T-helper 17 cell (primary cell): ENCODE results near the gene GPC6. TPM values are rescaled to one million over a fixed set of nuclear protein-coding genes. Genes with fewer than 3 reads are reported as not detected.

Experiments
- ATAC-seq: fragments of 150-1000 bp; cut with Tn5 transposase; 2 replicates; pipeline ENCODE4 v1.10.0; 2021; ENCODE audit warnings: mild to moderate bottlenecking, moderate library complexity
- DNase-seq, 3 donors: peaks; one replicate each; pipeline versions ENCODE4 v3.0.0 to v3.0.0-alpha.2; 2020 to 2021
- H3K9me3 ChIP-seq: one replicate; pipeline ENCODE4 v1.7.0; 2013; ENCODE audit warnings: low read length, mild to moderate bottlenecking; ENCODE audit not compliant: control insufficient read depth, poor library complexity, severe bottlenecking
- H3K27ac Mint-ChIP-seq: one replicate; pipeline ENCODE4 v1.8.0; 2022; ENCODE audit warnings: mild to moderate bottlenecking, moderate library complexity, mixed read lengths
- H3K27me3 Mint-ChIP-seq: one replicate; pipeline ENCODE4 v1.8.0; 2022; ENCODE audit warnings: mixed read lengths
- H3K36me3 Mint-ChIP-seq: one replicate; pipeline ENCODE4 v1.8.0; 2022; ENCODE audit warnings: low read depth, mixed read lengths
- H3K4me1 Mint-ChIP-seq: one replicate; pipeline ENCODE4 v1.8.0; 2022; ENCODE audit warnings: mild to moderate bottlenecking, mixed read lengths
- H3K4me3 Mint-ChIP-seq: one replicate; pipeline ENCODE4 v1.8.0; 2022; ENCODE audit warnings: mild to moderate bottlenecking, moderate library complexity, mixed read lengths
- total RNA-seq, 4 donors: library from RNA in 2 of 4; stranded (reverse) in 2 of 4; gene quantifications; one replicate each; pipeline ENCODE4 v1.2.3 and lab custom pipeline; 2022 to 2026

The GPC6 gene
- total RNA-seq, 2 donors from 2014 or later = not detected

GRCh38 chr13:94313926-94314325 is 1087.3 kb downstream of the GPC6 start:
- Mint-ChIP-seq H3K36me3 (no peaks in the 10 kb centered on the region), H3K4me1 (peaks cover 10% of the 10 kb centered on the region), H3K4me3 (no peak overlapping the region), H3K27ac (no peak overlapping the region), H3K27me3 (no peaks in the 10 kb centered on the region)
- DNase-seq (no peak), ATAC-seq (no peak)
- H3K9me3 ChIP-seq = no peaks in the 10 kb centered on the region

GRCh38 chr13:94315188-94315587 is 1088.6 kb downstream of the GPC6 start:
- Mint-ChIP-seq H3K36me3 (no peaks in the 10 kb centered on the region), H3K4me1 (peaks cover 12% of the 10 kb centered on the region), H3K27ac (no peak overlapping the region), H3K4me3 (no peak overlapping the region), H3K27me3 (no peaks in the 10 kb centered on the region)
- H3K9me3 ChIP-seq = no peaks in the 10 kb centered on the region
- no peak for ATAC-seq
- DNase-seq = no peak

GRCh38 chr13:94317063-94317491 is 1090.5 kb downstream of the GPC6 start:
- Mint-ChIP-seq H3K4me3 (no peak overlapping the region), H3K27ac (no peak overlapping the region)
- ATAC-seq = no peak

GRCh38 chr13:94318418-94318817 is 1091.8 kb downstream of the GPC6 start:
- Mint-ChIP-seq H3K4me1 (peaks cover 10% of the 10 kb centered on the region), H3K27ac (no peak overlapping the region), H3K4me3 (no peak overlapping the region), H3K36me3 (no peaks in the 10 kb centered on the region), H3K27me3 (no peaks in the 10 kb centered on the region)
- peaks cover 3% of the 10 kb centered on the region for H3K9me3 ChIP-seq
- DNase-seq (no peak), ATAC-seq (no peak)

More at GRCh38 chr13:94317063-94317491, 1090.5 kb downstream of the GPC6 start:
- DNase-seq = no peak
- Mint-ChIP-seq H3K36me3 (no peaks in the 10 kb centered on the region), H3K27me3 (no peaks in the 10 kb centered on the region), H3K4me1 (peaks cover 12% of the 10 kb centered on the region)
- H3K9me3 ChIP-seq = peaks cover 3% of the 10 kb centered on the region

GRCh38 chr13:94319501-94319900 is 1092.9 kb downstream of the GPC6 start:
- H3K27me3 Mint-ChIP-seq = no peaks in the 10 kb centered on the region
- H3K27ac Mint-ChIP-seq = no peak overlapping the region
- ATAC-seq (no peak), DNase-seq (no peak)
- H3K9me3 ChIP-seq = peaks cover 3% of the 10 kb centered on the region
- H3K4me3 Mint-ChIP-seq = no peak overlapping the region
- no peaks in the 10 kb centered on the region for H3K36me3 Mint-ChIP-seq
- H3K4me1 Mint-ChIP-seq = peaks cover 15% of the 10 kb centered on the region

GRCh38 chr13:94322925-94323763 is 1096.5 kb downstream of the GPC6 start:
- Mint-ChIP-seq H3K36me3 (peaks cover 2% of the 10 kb centered on the region), H3K27me3 (no peaks in the 10 kb centered on the region), H3K27ac (peak overlapping the region; percentile 91), H3K4me3 (peak overlapping the region; percentile 10), H3K4me1 (peaks cover 13% of the 10 kb centered on the region)
- DNase-seq (no peak), ATAC-seq (peak; percentile 5)
- H3K9me3 ChIP-seq = peaks cover 3% of the 10 kb centered on the region

GRCh38 chr13:94323764-94324758 is 1097.5 kb downstream of the GPC6 start:
- Mint-ChIP-seq H3K4me1 (peaks cover 16% of the 10 kb centered on the region), H3K27ac (peak overlapping the region; percentile 91), H3K36me3 (peaks cover 2% of the 10 kb centered on the region), H3K27me3 (no peaks in the 10 kb centered on the region), H3K4me3 (peak overlapping the region; percentile 71)
- peaks cover 3% of the 10 kb centered on the region for H3K9me3 ChIP-seq
- peak in 1 of 3 donors; percentile 5 for DNase-seq
- ATAC-seq = peak; percentile 97

GRCh38 chr13:94324767-94325540 is 1098.3 kb downstream of the GPC6 start:
- peaks cover 20% of the 10 kb centered on the region for H3K4me1 Mint-ChIP-seq
- H3K27ac Mint-ChIP-seq = peak overlapping the region; percentile 91
- peaks cover 5% of the 10 kb centered on the region for H3K27me3 Mint-ChIP-seq
- H3K9me3 ChIP-seq = peaks cover 3% of the 10 kb centered on the region
- no peak for DNase-seq
- no peak overlapping the region for H3K4me3 Mint-ChIP-seq
- ATAC-seq = no peak
- H3K36me3 Mint-ChIP-seq = peaks cover 2% of the 10 kb centered on the region

- H3K4me1 Mint-ChIP-seq = peaks cover 25% of the 10 kb centered on the region
- H3K9me3 ChIP-seq = peaks cover 3% of the 10 kb centered on the region
- peaks cover 12% of the 10 kb centered on the region for H3K27me3 Mint-ChIP-seq
- H3K4me3 Mint-ChIP-seq = no peak overlapping the region
- no peak for ATAC-seq
- DNase-seq = no peak
- H3K36me3 Mint-ChIP-seq = peaks cover 2% of the 10 kb centered on the region
- no peak overlapping the region for H3K27ac Mint-ChIP-seq
Observed at GRCh38 chr13:94325650-94326049, 1099.0 kb downstream of the GPC6 start.

- ATAC-seq (peak; percentile 29), DNase-seq (no peak)
- Mint-ChIP-seq H3K27me3 (peaks cover 20% of the 10 kb centered on the region), H3K36me3 (peaks cover 2% of the 10 kb centered on the region), H3K4me3 (peak overlapping the region; percentile 34), H3K27ac (peak overlapping the region; percentile 0), H3K4me1 (peaks cover 34% of the 10 kb centered on the region)
- H3K9me3 ChIP-seq = no peaks in the 10 kb centered on the region
Observed at GRCh38 chr13:94327318-94327717, 1100.7 kb downstream of the GPC6 start.

- H3K27me3 Mint-ChIP-seq = peaks cover 30% of the 10 kb centered on the region
- no peak for DNase-seq
- H3K4me1 Mint-ChIP-seq = peaks cover 36% of the 10 kb centered on the region
- H3K9me3 ChIP-seq = no peaks in the 10 kb centered on the region
- ATAC-seq = no peak
- H3K36me3 Mint-ChIP-seq = peaks cover 2% of the 10 kb centered on the region
- H3K4me3 Mint-ChIP-seq = peak overlapping the region; percentile 12
- peak overlapping the region; percentile 0 for H3K27ac Mint-ChIP-seq
Observed at GRCh38 chr13:94328381-94329041, 1101.9 kb downstream of the GPC6 start.

GRCh38 chr13:94329277-94329676 is 1102.7 kb downstream of the GPC6 start:
- H3K27me3 Mint-ChIP-seq = peaks cover 37% of the 10 kb centered on the region
- peaks cover 32% of the 10 kb centered on the region for H3K4me1 Mint-ChIP-seq
- no peak overlapping the region for H3K4me3 Mint-ChIP-seq
- no peaks in the 10 kb centered on the region for H3K9me3 ChIP-seq
- H3K36me3 Mint-ChIP-seq = peaks cover 2% of the 10 kb centered on the region
- H3K27ac Mint-ChIP-seq = peak overlapping the region; percentile 73
- DNase-seq (no peak), ATAC-seq (no peak)
